Muscle layer of colon (tissue), 2 donors: ENCODE results near the gene FAM13C.
"Not testable (repeated sequence)": the region's sequence is repeated elsewhere in the genome, so short reads cannot be mapped to it uniquely, and the experiment has no call there.

Source experiments
- H3K27ac ChIP-seq: one replicate; pipeline ENCODE4 v1.7.0; 2013; ENCODE audit warnings: low read depth, mild to moderate bottlenecking, low read length, moderate library complexity
- H3K27me3 ChIP-seq, 2 donors: one replicate each; pipeline ENCODE4 v1.7.0; 2013; ENCODE audit warnings: low read length in 2 of 2, mild to moderate bottlenecking in 2 of 2; ENCODE audit not compliant: insufficient read depth in 2 of 2, control insufficient read depth in 1 of 2
- H3K36me3 ChIP-seq: one replicate; pipeline ENCODE4 v1.7.0; 2013; ENCODE audit warnings: mild to moderate bottlenecking, low read length; ENCODE audit not compliant: insufficient read depth
- H3K4me1 ChIP-seq: one replicate; pipeline ENCODE4 v1.7.0; 2013; ENCODE audit warnings: mild to moderate bottlenecking, low read length; ENCODE audit not compliant: insufficient read depth
- H3K4me3 ChIP-seq, 2 donors: one replicate each; pipeline ENCODE4 v1.7.0; 2013; ENCODE audit warnings: low read length in 2 of 2, low read depth in 1 of 2, mild to moderate bottlenecking in 1 of 2, moderate library complexity in 1 of 2
- H3K9ac ChIP-seq: one replicate; pipeline ENCODE4 v1.7.0; 2013; ENCODE audit warnings: low read length
- H3K9me3 ChIP-seq: one replicate; pipeline ENCODE4 v1.7.0; 2013; ENCODE audit warnings: mild to moderate bottlenecking, low read length
- donor health status: abdominal sarcoma.
- donor health status: Adenocarcinoma of cecum.

Gene FAM13C

GRCh38 chr10:59244871-59245270, 117.5 kb downstream of the FAM13C start:
- Histone ChIP-seq H3K9me3 (no peaks in the 10 kb centered on the region), H3K4me3 (no peak overlapping the region), H3K9ac (no peak overlapping the region), H3K4me1 (peaks cover 6% of the 10 kb centered on the region), H3K27ac (no peak overlapping the region), H3K36me3 (peaks cover 4% of the 10 kb centered on the region), H3K27me3 (no peaks in the 10 kb centered on the region)

GRCh38 chr10:59243611-59244195, 118.6 kb downstream of the FAM13C start:
- no peak overlapping the region for H3K27ac ChIP-seq
- no peak overlapping the region for H3K4me3 ChIP-seq
- H3K9me3 ChIP-seq, result no peaks in the 10 kb centered on the region
- H3K9ac ChIP-seq, result no peak overlapping the region
- H3K4me1 ChIP-seq, result peaks cover 6% of the 10 kb centered on the region
- peaks cover 4% of the 10 kb centered on the region for H3K36me3 ChIP-seq
- no peaks in the 10 kb centered on the region for H3K27me3 ChIP-seq

GRCh38 chr10:59242991-59243390, 119.4 kb downstream of the FAM13C start:
- H3K36me3 ChIP-seq, result peaks cover 4% of the 10 kb centered on the region
- no peak overlapping the region for H3K9ac ChIP-seq
- no peaks in the 10 kb centered on the region for H3K27me3 ChIP-seq
- H3K4me3 ChIP-seq, result no peak overlapping the region
- H3K4me1 ChIP-seq, result peaks cover 6% of the 10 kb centered on the region
- H3K27ac ChIP-seq, result no peak overlapping the region
- H3K9me3 ChIP-seq, result no peaks in the 10 kb centered on the region

DNA sequence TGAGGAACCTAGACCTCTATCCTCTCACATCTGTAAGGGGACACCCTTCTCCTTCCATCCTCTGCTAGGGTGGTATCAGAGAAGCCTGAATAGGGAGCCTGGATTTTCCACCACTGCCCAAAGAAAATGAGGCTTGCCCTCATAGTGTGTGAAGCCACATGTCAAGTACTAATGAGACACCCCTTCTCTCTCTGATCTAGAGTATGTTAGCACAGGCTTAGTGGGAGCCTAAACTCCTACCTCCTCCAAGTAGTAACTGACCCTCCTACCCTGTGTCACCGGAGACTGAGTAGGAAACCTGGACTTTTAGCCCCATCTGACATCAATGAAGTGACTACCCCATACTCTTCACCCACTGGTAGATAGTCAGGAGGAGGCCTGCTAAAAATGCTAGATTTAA, 120.3 kb downstream of the FAM13C start:
- Histone ChIP-seq H3K9ac (no peak overlapping the region), H3K9me3 (no peaks in the 10 kb centered on the region), H3K27me3 (no peaks in the 10 kb centered on the region), H3K4me3 (no peak overlapping the region), H3K4me1 (peaks cover 6% of the 10 kb centered on the region), H3K36me3 (peaks cover 4% of the 10 kb centered on the region), H3K27ac (no peak overlapping the region)

- Histone ChIP-seq H3K9ac (no peak overlapping the region), H3K27me3 (no peaks in the 10 kb centered on the region), H3K4me1 (peaks cover 6% of the 10 kb centered on the region), H3K9me3 (no peaks in the 10 kb centered on the region), H3K4me3 (no peak overlapping the region), H3K27ac (no peak overlapping the region), H3K36me3 (peaks cover 3% of the 10 kb centered on the region)
Observed at GRCh38 chr10:59240582-59241183, 121.7 kb downstream of the FAM13C start.

DNA sequence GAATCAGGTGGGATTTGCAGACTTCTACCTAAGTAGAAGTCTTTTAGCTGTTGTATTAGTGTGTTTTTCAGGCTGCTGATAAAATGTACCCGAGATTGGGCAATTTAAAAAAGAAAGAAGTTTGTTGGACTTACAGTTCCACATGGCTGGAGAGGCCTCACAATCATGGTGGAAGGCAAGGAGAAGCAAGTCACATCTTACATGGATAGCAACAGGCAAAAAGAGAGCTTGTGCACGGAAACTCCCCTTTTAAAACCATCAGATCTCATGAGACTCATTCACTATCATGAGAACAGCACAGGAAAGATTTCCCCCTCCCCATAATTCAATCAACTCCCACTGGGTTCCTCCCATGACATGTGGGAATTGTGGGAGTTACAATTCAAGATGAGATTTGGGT, 123.2 kb downstream of the FAM13C start:
- not testable (repeated sequence) for H3K27ac ChIP-seq, H3K9ac ChIP-seq, H3K9me3 ChIP-seq, H3K4me1 ChIP-seq, H3K36me3 ChIP-seq, H3K27me3 ChIP-seq, H3K4me3 ChIP-seq

- Histone ChIP-seq H3K27ac (no peak overlapping the region), H3K4me3 (no peak overlapping the region), H3K9me3 (no peaks in the 10 kb centered on the region), H3K4me1 (peaks cover 6% of the 10 kb centered on the region), H3K36me3 (no peaks in the 10 kb centered on the region), H3K9ac (no peak overlapping the region), H3K27me3 (no peaks in the 10 kb centered on the region)
Observed at GRCh38 chr10:59237775-59238174, 124.6 kb downstream of the FAM13C start.

DNA sequence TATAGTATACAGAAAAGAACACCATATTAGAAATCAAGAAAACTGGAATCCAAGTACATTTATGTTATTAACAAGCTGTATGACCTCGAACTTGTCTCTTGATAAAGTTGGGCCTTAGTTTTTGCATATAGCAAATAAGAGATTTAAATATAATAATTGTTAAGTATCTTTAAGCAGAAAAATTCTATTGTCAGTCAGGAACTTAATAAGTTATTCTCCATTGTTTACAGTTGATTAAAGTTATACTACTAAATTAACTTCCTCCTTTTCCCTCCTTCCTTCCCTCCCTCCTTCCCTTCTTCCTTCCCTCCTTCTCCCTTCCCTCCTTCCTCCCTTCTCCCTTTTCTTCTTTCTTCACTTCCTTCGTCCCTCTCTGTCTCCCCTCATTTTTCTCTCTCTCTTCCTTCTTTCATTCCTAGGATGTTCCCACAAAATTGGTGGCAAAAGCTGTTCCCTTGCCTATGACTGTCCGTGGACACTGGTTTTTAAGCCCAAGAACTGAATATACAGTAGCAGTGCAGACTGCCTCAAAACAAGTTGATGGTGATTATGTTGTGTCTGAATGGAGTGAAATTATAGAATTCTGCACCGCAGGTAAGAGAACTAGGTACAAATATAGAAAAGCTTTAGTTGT, 126.2 kb downstream of the FAM13C start:
- no peaks in the 10 kb centered on the region for H3K36me3 ChIP-seq
- H3K27ac ChIP-seq, result no peak overlapping the region
- no peak overlapping the region for H3K9ac ChIP-seq
- H3K27me3 ChIP-seq, result no peaks in the 10 kb centered on the region
- H3K9me3 ChIP-seq, result no peaks in the 10 kb centered on the region
- H3K4me1 ChIP-seq, result peaks cover 6% of the 10 kb centered on the region
- no peak overlapping the region for H3K4me3 ChIP-seq

GRCh38 chr10:59234816-59235429, 127.4 kb downstream of the FAM13C start:
- H3K27ac ChIP-seq, result no peak overlapping the region
- no peak overlapping the region for H3K4me3 ChIP-seq
- no peaks in the 10 kb centered on the region for H3K36me3 ChIP-seq
- H3K9me3 ChIP-seq, result no peaks in the 10 kb centered on the region
- no peaks in the 10 kb centered on the region for H3K27me3 ChIP-seq
- H3K4me1 ChIP-seq, result no peaks in the 10 kb centered on the region
- H3K9ac ChIP-seq, result no peak overlapping the region

DNA sequence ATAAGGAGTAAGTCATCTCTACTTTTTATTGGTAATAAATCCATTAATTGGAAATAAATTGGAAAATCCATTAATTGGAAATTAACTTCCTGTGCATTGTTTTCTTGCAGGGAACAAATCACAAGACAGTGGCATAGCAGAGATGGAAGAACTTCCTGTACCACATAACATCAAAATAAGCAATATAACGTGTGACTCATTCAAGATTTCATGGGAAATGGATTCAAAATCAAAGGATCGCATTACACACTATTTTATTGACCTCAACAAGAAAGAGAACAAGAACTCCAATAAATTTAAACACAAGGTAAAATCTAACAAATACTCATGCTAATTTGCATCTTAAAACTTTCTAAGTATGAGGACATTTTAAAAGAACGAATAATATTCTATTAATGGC, 128.2 kb downstream of the FAM13C start:
- Histone ChIP-seq H3K27ac (no peak overlapping the region), H3K4me1 (no peaks in the 10 kb centered on the region), H3K9ac (no peak overlapping the region), H3K27me3 (no peaks in the 10 kb centered on the region), H3K9me3 (no peaks in the 10 kb centered on the region), H3K36me3 (no peaks in the 10 kb centered on the region), H3K4me3 (no peak overlapping the region)

DNA sequence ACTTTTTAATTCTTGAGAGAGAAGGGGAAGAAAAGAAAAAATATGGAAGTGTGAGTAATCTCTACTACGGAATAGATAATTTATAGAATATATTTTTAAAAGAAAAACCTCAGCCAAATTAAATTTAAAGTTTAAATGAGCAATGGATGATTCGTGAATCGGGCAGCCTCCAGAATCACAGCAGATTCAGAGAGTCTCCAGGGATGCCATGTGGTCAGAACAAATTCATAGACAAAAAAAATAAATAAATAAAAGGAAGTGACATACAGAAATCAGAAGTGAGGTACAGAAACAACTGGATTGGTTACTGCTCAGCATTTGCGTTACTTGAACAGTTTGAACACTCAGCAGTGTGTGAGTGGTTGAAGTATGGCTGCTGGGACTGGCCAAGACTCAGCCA, 132.9 kb downstream of the FAM13C start:
- Histone ChIP-seq H3K4me1 (no peaks in the 10 kb centered on the region), H3K27ac (no peak overlapping the region), H3K4me3 (no peak overlapping the region), H3K36me3 (no peaks in the 10 kb centered on the region), H3K27me3 (no peaks in the 10 kb centered on the region), H3K9ac (no peak overlapping the region), H3K9me3 (no peaks in the 10 kb centered on the region)
